IMR-90 (cell line): Measurements from ENCODE around the gene RORB. TPM values are rescaled to one million over a fixed set of nuclear protein-coding genes. Genes with fewer than 3 reads are reported as not detected.

ENCODE experiments used
- ATAC-seq: fragments of 200-7000 bp; cut with Tn5 transposase; 2 replicates; pipeline ENCODE4 v1.9.1; 2020; ENCODE audit warnings: low read depth, mild to moderate bottlenecking, moderate library complexity
- BruUV-seq: library from RNA; stranded (reverse); fragments of 400-500 nt; replicated peaks from 2 replicates; lab custom pipeline; 2021; lab: Mats Ljungman, UMichigan
- CTCF ChIA-PET: fragments of 300-600 bp; formaldehyde crosslinking; extraction: SDS; loops from one replicate; lab custom pipeline; 2021; ENCODE audit warnings: antibody characterized with exemption; lab: Yijun Ruan, JAX
- POLR2A ChIA-PET: fragments of 300-600 bp; sonication (Branson Sonifier 250); formaldehyde crosslinking; loops from one replicate; lab custom pipeline; 2022; ENCODE audit warnings: antibody characterized with exemption; ENCODE audit not compliant: unreplicated experiment; lab: Charles Lee
- DNase-seq: peaks from one replicate; pipeline ENCODE4 v3.0.0; 2013
- H2AFZ ChIP-seq: replicated peaks from 2 replicates; pipeline ENCODE3; 2013; ENCODE audit warnings: low read length, mild to moderate bottlenecking; ENCODE audit not compliant: poor library complexity
- H2AK5ac ChIP-seq: 2 replicates; pipeline ENCODE4 v1.6.1; 2013; ENCODE audit warnings: low read depth, low read length, inconsistent platforms
- H2AK9ac ChIP-seq: replicated peaks from 2 replicates; pipeline ENCODE3; 2013; ENCODE audit warnings: mild to moderate bottlenecking, low read depth, low read length, moderate library complexity; ENCODE audit not compliant: poor library complexity
- H2BK120ac ChIP-seq: 2 replicates; pipeline ENCODE4 v1.6.1; 2013; ENCODE audit warnings: low read depth, low read length, inconsistent platforms
- H2BK15ac ChIP-seq: 3 replicates; pipeline ENCODE4 v1.6.1; 2013; ENCODE audit warnings: low read depth, low read length, inconsistent platforms
- H2BK20ac ChIP-seq: 2 replicates; pipeline ENCODE4 v1.6.1; 2013; ENCODE audit warnings: low read depth, mild to moderate bottlenecking, inconsistent platforms, low read length, moderate library complexity
- H2BK5ac ChIP-seq: 2 replicates; pipeline ENCODE4 v1.6.1; 2013; ENCODE audit warnings: mild to moderate bottlenecking, low read depth, low read length, inconsistent platforms; ENCODE audit not compliant: poor library complexity, severe bottlenecking
- H3K14ac ChIP-seq: replicated peaks from 2 replicates; pipeline ENCODE4 v1.6.1; 2013; ENCODE audit warnings: low read depth, low read length, inconsistent platforms
- H3K18ac ChIP-seq: 2 replicates; pipeline ENCODE4 v1.6.1; 2013; ENCODE audit warnings: low read depth, low read length, control low read depth
- H3K23ac ChIP-seq: 2 replicates; pipeline ENCODE4 v1.6.1; 2013; ENCODE audit warnings: low read depth, low read length, inconsistent platforms
- H3K27ac ChIP-seq: 2 replicates; pipeline ENCODE4 v1.5.1; 2013; ENCODE audit warnings: mild to moderate bottlenecking, control low read depth, low read length; ENCODE audit not compliant: insufficient read depth
- H3K27me3 ChIP-seq: 2 replicates; pipeline ENCODE4 v1.6.1; 2013; ENCODE audit warnings: low read length; ENCODE audit not compliant: control insufficient read depth, insufficient read depth
- H3K36me3 ChIP-seq: 2 replicates; pipeline ENCODE4 v1.6.1; 2013; ENCODE audit warnings: low read length, mixed read lengths; ENCODE audit not compliant: control insufficient read depth, insufficient read depth
- H3K4ac ChIP-seq: 2 replicates; pipeline ENCODE4 v1.6.1; 2013; ENCODE audit warnings: low read depth, low read length, inconsistent platforms
- H3K4me1 ChIP-seq: 2 replicates; pipeline ENCODE4 v1.6.1; 2013; ENCODE audit warnings: low read length, mixed read lengths; ENCODE audit not compliant: control insufficient read depth, insufficient read depth
- H3K4me2 ChIP-seq: 2 replicates; pipeline ENCODE4 v1.6.1; 2013; ENCODE audit warnings: low read depth, mild to moderate bottlenecking, control low read depth, low read length, moderate library complexity
- H3K4me3 ChIP-seq: 2 replicates; pipeline ENCODE4 v1.5.1; 2013; ENCODE audit warnings: low read depth, mild to moderate bottlenecking, control low read depth, low read length, moderate library complexity; ENCODE audit not compliant: insufficient read depth
- H3K56ac ChIP-seq: 2 replicates; pipeline ENCODE4 v1.6.1; 2013; ENCODE audit warnings: low read length, inconsistent platforms; ENCODE audit not compliant: insufficient read depth; ENCODE audit errors: extremely low read depth
- H3K79me1 ChIP-seq, 2 experiments: 2 replicates each; pipeline ENCODE4 v1.6.1; 2013; ENCODE audit warnings: low read length in 2 of 2, inconsistent platforms in 1 of 2, low read depth in 1 of 2
- H3K9ac ChIP-seq: 2 replicates; pipeline ENCODE4 v1.6.1; 2013; ENCODE audit warnings: low read depth, low read length, control low read depth
- H3K9me1 ChIP-seq: 2 replicates; pipeline ENCODE4 v1.6.1; 2013; ENCODE audit warnings: low read length, inconsistent platforms; ENCODE audit not compliant: insufficient read depth
- H3K9me3 ChIP-seq: 2 replicates; pipeline ENCODE4 v1.6.1; 2013; ENCODE audit warnings: low read length; ENCODE audit not compliant: control insufficient read depth, insufficient read depth
- H4K20me1 ChIP-seq: 2 replicates; pipeline ENCODE4 v1.6.1; 2013; ENCODE audit warnings: low read length, inconsistent platforms; ENCODE audit not compliant: insufficient read depth
- H4K5ac ChIP-seq: 2 replicates; pipeline ENCODE4 v1.6.1; 2013; ENCODE audit warnings: mild to moderate bottlenecking, low read depth, low read length, control low read depth
- H4K8ac ChIP-seq, 2 experiments: 2 replicates each; pipeline ENCODE4 v1.6.1; 2013; ENCODE audit warnings: low read depth in 2 of 2, low read length in 2 of 2, control low read depth in 1 of 2, inconsistent platforms in 1 of 2
- H4K91ac ChIP-seq: 2 replicates; pipeline ENCODE4 v1.6.1; 2013; ENCODE audit warnings: low read depth, low read length, inconsistent platforms; ENCODE audit not compliant: insufficient read depth
- CHD1 ChIP-seq: IDR thresholded peaks from 2 replicates; pipeline ENCODE4 v1.6.1; 2012; ENCODE audit warnings: low read depth, low read length, improper control_type of control experiment
- MAFK ChIP-seq: IDR thresholded peaks from 2 replicates; pipeline ENCODE4 v1.6.1; 2012; ENCODE audit warnings: low read depth, low read length, improper control_type of control experiment
- SMC3 ChIP-seq: fragments of 150-350 bp; IDR thresholded peaks from 2 replicates; pipeline ENCODE4 v1.6.1; 2016; ENCODE audit warnings: low read depth, mild to moderate bottlenecking, antibody characterized with exemption, low read length, moderate library complexity
- WGBS, 2 experiments: methylation state at CpG; one replicate each; pipeline versions ENCODE4 v1.1.5 to v1.1.7; 2013; ENCODE audit warnings: missing lambda C conversion rate in 2 of 2; ENCODE audit not compliant: insufficient read length in 1 of 2; ENCODE audit errors: extremely low coverage in 2 of 2; 5-methylcytosine and 5-hydroxymethylcytosine counted together
- dilution Hi-C: fragments of 300-500 bp; cut with HindIII; formaldehyde crosslinking; loops from one replicate; pipeline ENCODE4 v1.14.3; 2018; ENCODE audit warnings: low sequenced_read_pairs; ENCODE audit not compliant: unreplicated experiment
- in situ Hi-C: fragments of 300-500 bp; cut with MboI; formaldehyde crosslinking; loops from 3 replicates; pipeline ENCODE4 v1.14.3; 2019; ENCODE audit warnings: low sequenced_read_pairs, inconsistent platforms, mixed read lengths
- intact Hi-C: fragments of 100-400 bp; cut with micrococcal nuclease; formaldehyde crosslinking; loops from 2 replicates; pipeline ENCODE4 v1.10.0; 2022
- polyA plus RNA-seq, 3 experiments: library from polyadenylated mRNA; depleted of rRNA; stranded (reverse); fragments of >200 nt; gene quantifications; 2 replicates each; pipeline ENCODE4 v1.2.3, GENCODE V29; 2012; ENCODE audit warnings: low replicate concordance in 1 of 3
- total RNA-seq: library from RNA; depleted of rRNA; stranded (reverse); fragments of >200 nt; gene quantifications from 2 replicates; pipeline ENCODE4 v1.2.3, GENCODE V29; 2012
- TF ChIP-seq, protein P1 (sequence below): conservative IDR thresholded peaks from 2 replicates; pipeline ENCODE4 v1.5.1; 2012; ENCODE audit warnings: mild to moderate bottlenecking, low read depth, low read length, improper control_type of control experiment

RORB gene
- total and polyA plus RNA-seq, 2 of the 4 experiments (the other 2 are of a cell fraction), result not detected

DNA sequence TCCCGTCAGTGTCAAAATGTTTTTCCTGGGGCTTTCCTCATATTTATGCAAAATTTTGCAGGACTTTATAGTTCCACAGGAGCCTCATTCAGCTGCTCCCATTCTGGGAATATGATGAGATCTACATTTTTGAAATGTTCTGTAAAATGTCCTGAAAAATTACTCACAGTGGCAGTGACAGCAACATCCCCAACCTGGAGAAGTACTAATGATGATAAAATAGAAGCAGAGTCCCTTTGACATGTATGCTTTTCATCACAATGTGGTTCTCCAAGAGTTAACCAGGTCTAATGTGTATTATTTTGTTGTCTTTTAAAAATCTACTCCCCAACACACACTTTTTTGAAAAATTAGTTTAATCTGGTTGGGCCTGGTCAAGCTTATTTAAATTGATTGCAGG is 36.1 kb downstream of the RORB start:
- Histone ChIP-seq H4K8ac (no peak overlapping the region), H3K27ac (no peak overlapping the region), H3K4me2 (no peak overlapping the region), H2BK5ac (no peak overlapping the region), H4K5ac (no peak overlapping the region), H3K4me1 (no peaks in the 10 kb centered on the region), H2AK5ac (no peak overlapping the region), H3K18ac (no peak overlapping the region), H3K9ac (no peak overlapping the region), H3K56ac (no peak overlapping the region), H4K20me1 (no peaks in the 10 kb centered on the region), H3K27me3 (no peaks in the 10 kb centered on the region), H3K23ac (no peak overlapping the region), H3K9me3 (no peaks in the 10 kb centered on the region), H3K36me3 (no peaks in the 10 kb centered on the region), H2BK120ac (no peak overlapping the region), H2BK20ac (no peak overlapping the region), H2AK9ac (no peak overlapping the region), H2AFZ (no peak overlapping the region), H3K79me1 (no peaks in the 10 kb centered on the region), H3K4me3 (no peak overlapping the region), H2BK15ac (no peak overlapping the region), H4K91ac (no peak overlapping the region), H3K4ac (no peak overlapping the region), H3K9me1 (no peaks in the 10 kb centered on the region), H3K14ac (no peak overlapping the region)
- in situ Hi-C loops, result no loop called here
- ATAC-seq (no peak), DNase-seq (no peak)
- CTCF ChIA-PET, result no interaction called here
- dilution Hi-C loops, result no loop called here
- no CpG with 5 or more reads among the region's 1 CpG for WGBS, 2 experiments
- intact Hi-C loops, result no loop called here
- TF ChIP-seq SMC3 (no peak), MAFK (no peak), CHD1 (no peak)
- TF ChIP-seq, protein P1, sequence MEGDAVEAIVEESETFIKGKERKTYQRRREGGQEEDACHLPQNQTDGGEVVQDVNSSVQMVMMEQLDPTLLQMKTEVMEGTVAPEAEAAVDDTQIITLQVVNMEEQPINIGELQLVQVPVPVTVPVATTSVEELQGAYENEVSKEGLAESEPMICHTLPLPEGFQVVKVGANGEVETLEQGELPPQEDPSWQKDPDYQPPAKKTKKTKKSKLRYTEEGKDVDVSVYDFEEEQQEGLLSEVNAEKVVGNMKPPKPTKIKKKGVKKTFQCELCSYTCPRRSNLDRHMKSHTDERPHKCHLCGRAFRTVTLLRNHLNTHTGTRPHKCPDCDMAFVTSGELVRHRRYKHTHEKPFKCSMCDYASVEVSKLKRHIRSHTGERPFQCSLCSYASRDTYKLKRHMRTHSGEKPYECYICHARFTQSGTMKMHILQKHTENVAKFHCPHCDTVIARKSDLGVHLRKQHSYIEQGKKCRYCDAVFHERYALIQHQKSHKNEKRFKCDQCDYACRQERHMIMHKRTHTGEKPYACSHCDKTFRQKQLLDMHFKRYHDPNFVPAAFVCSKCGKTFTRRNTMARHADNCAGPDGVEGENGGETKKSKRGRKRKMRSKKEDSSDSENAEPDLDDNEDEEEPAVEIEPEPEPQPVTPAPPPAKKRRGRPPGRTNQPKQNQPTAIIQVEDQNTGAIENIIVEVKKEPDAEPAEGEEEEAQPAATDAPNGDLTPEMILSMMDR, result no peak
- POLR2A ChIA-PET, result no interaction called here
- no TSS peak for BruUV-seq
